H1 (cell line): ENCODE results near the gene VWA2. TPM values are rescaled to one million over a fixed set of nuclear protein-coding genes. Genes with fewer than 3 reads are reported as not detected.

Experiments
- CBX5 ChIP-seq: fragments of 300-800, 300-1000 bp; sonication (generic); IDR thresholded peaks from 2 replicates; pipeline ENCODE4 v1.7.1; 2016; ENCODE audit warnings: antibody characterized with exemption, low read length, low read depth
- CHD7 ChIP-seq: fragments of 300-600 bp; sonication (generic); IDR thresholded peaks from 2 replicates; pipeline ENCODE4 v1.7.1; 2012; ENCODE audit warnings: low read length, moderate library complexity, mild to moderate bottlenecking, inconsistent platforms; ENCODE audit not compliant: insufficient replicate concordance
- CTBP2 ChIP-seq: IDR thresholded peaks from 2 replicates; pipeline ENCODE4 v1.7.0; 2011; ENCODE audit warnings: borderline replicate concordance, mild to moderate bottlenecking, moderate library complexity, mixed read lengths, low read length; ENCODE audit not compliant: insufficient read depth, insufficient read length
- E2F6 ChIP-seq: IDR thresholded peaks from 2 replicates; pipeline ENCODE4 v1.6.1; 2012; ENCODE audit warnings: inconsistent platforms
- JUN ChIP-seq: IDR thresholded peaks from 2 replicates; pipeline ENCODE4 v1.6.1; 2011; ENCODE audit warnings: low read depth, mild to moderate bottlenecking, improper control_type of control experiment, low read length
- JUND ChIP-seq: IDR thresholded peaks from 2 replicates; pipeline ENCODE4 v1.6.1; 2011; ENCODE audit warnings: mild to moderate bottlenecking, improper control_type of control experiment, low read length
- KDM1A ChIP-seq: fragments of 200-600, 300-600 bp; sonication (generic); IDR thresholded peaks from 2 replicates; pipeline ENCODE4 v1.7.1; 2016; ENCODE audit warnings: mild to moderate bottlenecking, low read length, borderline replicate concordance
- POU5F1 ChIP-seq: IDR thresholded peaks from 2 replicates; pipeline ENCODE4 v1.6.1; 2011; ENCODE audit warnings: low read depth, mild to moderate bottlenecking, low read length, moderate library complexity
- RXRA ChIP-seq: IDR thresholded peaks from 2 replicates; pipeline ENCODE4 v1.6.1; 2011; ENCODE audit warnings: low read depth, mild to moderate bottlenecking, low read length, moderate library complexity; ENCODE audit not compliant: insufficient read depth
- TAF1 ChIP-seq: IDR thresholded peaks from 2 replicates; pipeline ENCODE4 v1.6.1; 2011; ENCODE audit warnings: mild to moderate bottlenecking, low read depth, low read length
- TAF7 ChIP-seq: optimal IDR thresholded peaks from 2 replicates; pipeline ENCODE3; 2011; ENCODE audit warnings: low read depth, mild to moderate bottlenecking, inconsistent platforms, low read length, moderate library complexity, borderline replicate concordance
- polyA plus RNA-seq, 7 experiments: library from polyadenylated mRNA; depleted of rRNA in 3 of 7; stranded (reverse) in 5 of 7; unstranded in 2 of 7; fragments of >200 nt in 5 of 7; fragments of 200-250 nt in 2 of 7; gene quantifications; 1 replicate in 5 of 7; 2 replicates in 1 of 7; 4 replicates in 1 of 7; pipeline versions ENCODE4 v1.2.1 to v1.2.3, GENCODE V29; 2011 to 2013; ENCODE audit warnings: missing spikeins in 2 of 7, mixed read lengths in 2 of 7
- total RNA-seq: library from RNA; stranded (reverse); fragmentation: NEBNext Ultra II Directional; extraction: Animal tissue kit (Norgen Biotek cat#: 25700); gene quantifications from 2 replicates; pipeline ENCODE4 v1.2.1, GENCODE V29; 2021

VWA2 gene
- total and polyA plus RNA-seq, 2 of the 8 experiments (the other 6 are each of a cell fraction or from before 2014, with no cell fraction given), result 2.8 to 2.9 TPM

- TF ChIP-seq CHD7 (no peak), TAF1 (no peak), TAF7 (no peak), RXRA (no peak), CBX5 (no peak), POU5F1 (no peak), CTBP2 (no peak), JUND (no peak), E2F6 (no peak), JUN (no peak), KDM1A (no peak)
Measured at GRCh38 chr10:114199239-114199638, 39.8 kb upstream of the VWA2 start (continued).
